Progenitor cell of endocrine pancreas (in vitro differentiated cells): ENCODE measurements around the gene PTPRK. TPM values are rescaled to one million over a fixed set of nuclear protein-coding genes. Genes with fewer than 3 reads are reported as not detected.

Experiments used
- DNase-seq: peaks from one replicate; pipeline ENCODE4 v3.0.0; 2021; ENCODE audit warnings: low spot score; ENCODE audit not compliant: unreplicated experiment
- H3K27ac Mint-ChIP-seq: 2 replicates; pipeline ENCODE4 v1.8.0; 2021; ENCODE audit warnings: mild to moderate bottlenecking, moderate library complexity, mixed read lengths
- H3K27me3 Mint-ChIP-seq: 2 replicates; pipeline ENCODE4 v1.8.0; 2021; ENCODE audit warnings: mixed read lengths
- H3K36me3 Mint-ChIP-seq: 2 replicates; pipeline ENCODE4 v1.8.0; 2022; ENCODE audit warnings: mixed read lengths; ENCODE audit not compliant: insufficient read depth
- H3K4me1 Mint-ChIP-seq: 2 replicates; pipeline ENCODE4 v1.8.0; 2021; ENCODE audit warnings: low read depth, mixed read lengths
- H3K4me3 Mint-ChIP-seq: 2 replicates; pipeline ENCODE4 v1.8.0; 2021; ENCODE audit warnings: low read depth, mild to moderate bottlenecking, moderate library complexity, mixed read lengths
- H3K9me3 Mint-ChIP-seq: 2 replicates; pipeline ENCODE4 v1.8.0; 2021; ENCODE audit warnings: low read depth, mixed read lengths
- total RNA-seq: library from RNA; stranded (reverse); gene quantifications from 2 replicates; pipeline ENCODE4 v1.2.1, GENCODE V29; 2021
- TF ChIP-seq, protein P1 (sequence below): fragments of 200-600 bp; sonication (generic); IDR thresholded peaks from one replicate; pipeline ENCODE4 v1.5.0; 2021; ENCODE audit warnings: antibody characterized with exemption, mild to moderate bottlenecking; ENCODE audit not compliant: unreplicated experiment

PTPRK gene
- total RNA-seq, 1 donor from 2014 or later = 86.2 TPM

DNA sequence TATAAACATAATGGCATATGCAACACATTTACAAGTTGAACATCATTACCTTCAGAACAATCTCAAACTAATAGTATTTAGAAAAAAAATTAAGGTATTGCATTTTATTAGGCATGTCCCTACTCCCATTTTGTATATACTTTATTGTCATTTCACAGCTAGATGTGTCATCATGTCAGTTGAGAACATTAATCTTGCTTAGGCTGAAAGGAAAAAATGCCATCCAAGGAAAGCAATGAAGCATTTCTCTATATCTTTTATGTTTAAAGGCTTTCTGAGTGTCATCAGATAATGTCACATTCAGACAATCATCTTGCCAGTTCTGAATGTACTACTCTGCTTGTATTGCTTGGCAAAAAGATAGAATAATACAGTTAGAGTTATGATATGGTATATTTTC lies 390.7 kb downstream of the PTPRK start:
- Mint-ChIP-seq H3K36me3 (peaks cover 1% of the 10 kb centered on the region), H3K4me1 (peaks cover 9% of the 10 kb centered on the region), H3K27me3 (no peaks in the 10 kb centered on the region), H3K9me3 (peaks cover 3% of the 10 kb centered on the region), H3K4me3 (no peak overlapping the region), H3K27ac (no peak overlapping the region)
- TF ChIP-seq, protein P1, sequence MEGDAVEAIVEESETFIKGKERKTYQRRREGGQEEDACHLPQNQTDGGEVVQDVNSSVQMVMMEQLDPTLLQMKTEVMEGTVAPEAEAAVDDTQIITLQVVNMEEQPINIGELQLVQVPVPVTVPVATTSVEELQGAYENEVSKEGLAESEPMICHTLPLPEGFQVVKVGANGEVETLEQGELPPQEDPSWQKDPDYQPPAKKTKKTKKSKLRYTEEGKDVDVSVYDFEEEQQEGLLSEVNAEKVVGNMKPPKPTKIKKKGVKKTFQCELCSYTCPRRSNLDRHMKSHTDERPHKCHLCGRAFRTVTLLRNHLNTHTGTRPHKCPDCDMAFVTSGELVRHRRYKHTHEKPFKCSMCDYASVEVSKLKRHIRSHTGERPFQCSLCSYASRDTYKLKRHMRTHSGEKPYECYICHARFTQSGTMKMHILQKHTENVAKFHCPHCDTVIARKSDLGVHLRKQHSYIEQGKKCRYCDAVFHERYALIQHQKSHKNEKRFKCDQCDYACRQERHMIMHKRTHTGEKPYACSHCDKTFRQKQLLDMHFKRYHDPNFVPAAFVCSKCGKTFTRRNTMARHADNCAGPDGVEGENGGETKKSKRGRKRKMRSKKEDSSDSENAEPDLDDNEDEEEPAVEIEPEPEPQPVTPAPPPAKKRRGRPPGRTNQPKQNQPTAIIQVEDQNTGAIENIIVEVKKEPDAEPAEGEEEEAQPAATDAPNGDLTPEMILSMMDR = no peak
- no peak for DNase-seq

GRCh38 chr6:128127650-128128049 lies 392.7 kb downstream of the PTPRK start:
- DNase-seq = no peak
- H3K27me3 Mint-ChIP-seq = no peaks in the 10 kb centered on the region
- H3K9me3 Mint-ChIP-seq = peaks cover 3% of the 10 kb centered on the region
- H3K4me1 Mint-ChIP-seq = peaks cover 9% of the 10 kb centered on the region
- H3K36me3 Mint-ChIP-seq = peaks cover 1% of the 10 kb centered on the region
- H3K4me3 Mint-ChIP-seq = no peak overlapping the region
- H3K27ac Mint-ChIP-seq = no peak overlapping the region
- TF ChIP-seq, protein P1 = no peak

GRCh38 chr6:128124713-128125112 lies 395.7 kb downstream of the PTPRK start:
- no peaks in the 10 kb centered on the region for H3K36me3 Mint-ChIP-seq
- H3K9me3 Mint-ChIP-seq = no peaks in the 10 kb centered on the region
- peaks cover 8% of the 10 kb centered on the region for H3K4me1 Mint-ChIP-seq
- H3K27ac Mint-ChIP-seq = peak overlapping the region; percentile 19
- H3K27me3 Mint-ChIP-seq = no peaks in the 10 kb centered on the region
- no peak for DNase-seq
- H3K4me3 Mint-ChIP-seq = no peak overlapping the region
- TF ChIP-seq, protein P1 = no peak

DNA sequence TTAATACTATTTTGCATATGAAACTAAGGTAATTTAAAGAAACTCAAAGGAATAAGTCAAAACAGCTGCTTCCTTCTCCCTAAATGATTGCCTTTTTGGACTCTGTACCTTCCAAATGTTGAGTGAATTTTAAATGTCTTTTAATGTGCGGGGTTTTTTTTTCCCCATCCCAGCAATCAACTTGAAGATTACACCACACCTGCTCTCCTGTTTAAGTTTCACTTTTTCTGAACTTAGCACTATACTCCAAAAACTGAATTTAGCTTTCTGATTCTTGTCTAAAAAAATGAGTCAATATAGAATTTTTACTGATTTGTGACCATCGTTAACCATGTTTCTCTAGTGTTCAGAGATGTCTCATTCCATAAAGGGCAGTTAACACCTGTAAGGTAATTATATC lies 398.8 kb downstream of the PTPRK start:
- no peaks in the 10 kb centered on the region for H3K9me3 Mint-ChIP-seq
- no peak overlapping the region for H3K27ac Mint-ChIP-seq
- peaks cover 8% of the 10 kb centered on the region for H3K4me1 Mint-ChIP-seq
- DNase-seq = no peak
- no peak overlapping the region for H3K4me3 Mint-ChIP-seq
- no peaks in the 10 kb centered on the region for H3K36me3 Mint-ChIP-seq
- TF ChIP-seq, protein P1 = no peak
- no peaks in the 10 kb centered on the region for H3K27me3 Mint-ChIP-seq

- no peaks in the 10 kb centered on the region for H3K9me3 Mint-ChIP-seq
- no peak overlapping the region for H3K4me3 Mint-ChIP-seq
- DNase-seq = no peak
- no peaks in the 10 kb centered on the region for H3K27me3 Mint-ChIP-seq
- TF ChIP-seq, protein P1 = no peak
- no peak overlapping the region for H3K27ac Mint-ChIP-seq
- no peaks in the 10 kb centered on the region for H3K36me3 Mint-ChIP-seq
- H3K4me1 Mint-ChIP-seq = peaks cover 8% of the 10 kb centered on the region
These were observed 399.2 kb downstream of the PTPRK start for GRCh38 chr6:128121190-128121589.
